ENCODE data around the gene BCORL1.

- TF ChIP-seq CTCF (IDR thresholded peaks at IDR 0.05 in 2 of 3, conservative IDR thresholded peaks at IDR 0.05 in 1 of 3; ENCODE audit: borderline replicate concordance in 1 of 3, insufficient read depth in 1 of 3, low read depth in 2 of 3, low read length in 2 of 3) (no peak), EZH2 (IDR thresholded peaks at IDR 0.05) (no peak), RAD21 (IDR thresholded peaks at IDR 0.05; ENCODE audit: low read depth) (no peak), REST (IDR thresholded peaks at IDR 0.05; ENCODE audit: low read depth) (no peak), POLR2A (IDR thresholded peaks at IDR 0.05; ENCODE audit: borderline replicate concordance, extremely low read depth, insufficient read depth, insufficient read length) (no peak), EGR1 (IDR thresholded peaks at IDR 0.05; ENCODE audit: low read depth) (no peak), POLR2AphosphoS5 (IDR thresholded peaks at IDR 0.05; ENCODE audit: low read depth, low read length) (no peak), ZFX (IDR thresholded peaks at IDR 0.05) (no peak), SP1 (IDR thresholded peaks at IDR 0.05; ENCODE audit: low read depth) (no peak), EZH2phosphoT487 (IDR thresholded peaks at IDR 0.05; ENCODE audit: borderline replicate concordance) (no peak), SRF (IDR thresholded peaks at IDR 0.05; ENCODE audit: low read depth) (no peak), CEBPB (IDR thresholded peaks at IDR 0.05; ENCODE audit: low read depth) (no peak), ZNF274 (IDR thresholded peaks at IDR 0.05; ENCODE audit: low read depth, low read length) (no peak)
Observed at GRCh38 chrX:130095249-130096030, 113.0 kb downstream of the BCORL1 start.
